ENCODE measurements around the gene APIP. TPM values are rescaled to one million over a fixed set of nuclear protein-coding genes. Genes with fewer than 3 reads are reported as not detected.

The APIP gene
- polyA plus RNA-seq, 1 experiment, result 10.0 TPM

DNA sequence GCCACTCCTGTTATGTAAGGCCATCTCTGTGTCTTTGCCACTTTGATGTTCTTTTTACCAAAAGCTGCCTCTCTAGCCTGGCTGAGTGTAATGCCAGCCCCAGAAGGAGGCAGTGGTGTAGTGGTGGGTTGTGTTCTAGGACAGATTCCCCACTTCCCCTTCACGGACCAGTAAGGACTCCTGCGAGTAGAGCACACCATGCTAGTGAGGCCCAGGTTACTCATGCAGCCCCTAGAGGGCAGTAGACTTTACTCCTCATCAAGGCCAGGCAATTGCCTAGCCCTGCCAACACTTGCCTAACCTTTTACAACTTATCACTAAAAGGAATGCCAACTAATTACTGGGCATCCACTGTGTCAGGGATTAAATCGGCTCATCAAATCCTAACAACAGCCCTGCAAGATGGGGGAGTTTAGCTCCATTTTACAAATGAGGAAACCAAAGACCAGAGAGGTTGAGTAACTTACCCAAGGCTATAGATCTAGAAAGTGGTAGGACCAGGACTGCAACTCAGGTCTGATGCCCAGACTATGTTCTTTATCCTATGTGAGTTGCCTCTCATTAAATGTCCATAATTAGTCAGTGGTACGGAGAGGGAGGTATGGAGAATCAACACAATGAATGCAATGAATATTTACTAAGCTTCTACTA is 75.3 kb downstream of the APIP start:
- no peak overlapping the region for H3K4me3 ChIP-seq (ENCODE audit: low read depth, low read length)
- no peaks in the 10 kb centered on the region for H3K36me3 ChIP-seq (ENCODE audit: control insufficient read depth, insufficient read depth, low read length)
- peaks cover 12% of the 10 kb centered on the region for H3K27me3 ChIP-seq (ENCODE audit: control insufficient read depth, insufficient read depth, low read length)
- CTCF ChIA-PET, result interaction anchor here (0.7 to 0.9 kb wide), 2 partner anchors 10 to 270 kb away, joined by 3 read pairs; no protein-coding TSS in a partner anchor
- POLR2A ChIA-PET, result no interaction called here
- DNase-seq (ENCODE audit: low read depth), result no peak
- TF ChIP-seq, protein P1, sequence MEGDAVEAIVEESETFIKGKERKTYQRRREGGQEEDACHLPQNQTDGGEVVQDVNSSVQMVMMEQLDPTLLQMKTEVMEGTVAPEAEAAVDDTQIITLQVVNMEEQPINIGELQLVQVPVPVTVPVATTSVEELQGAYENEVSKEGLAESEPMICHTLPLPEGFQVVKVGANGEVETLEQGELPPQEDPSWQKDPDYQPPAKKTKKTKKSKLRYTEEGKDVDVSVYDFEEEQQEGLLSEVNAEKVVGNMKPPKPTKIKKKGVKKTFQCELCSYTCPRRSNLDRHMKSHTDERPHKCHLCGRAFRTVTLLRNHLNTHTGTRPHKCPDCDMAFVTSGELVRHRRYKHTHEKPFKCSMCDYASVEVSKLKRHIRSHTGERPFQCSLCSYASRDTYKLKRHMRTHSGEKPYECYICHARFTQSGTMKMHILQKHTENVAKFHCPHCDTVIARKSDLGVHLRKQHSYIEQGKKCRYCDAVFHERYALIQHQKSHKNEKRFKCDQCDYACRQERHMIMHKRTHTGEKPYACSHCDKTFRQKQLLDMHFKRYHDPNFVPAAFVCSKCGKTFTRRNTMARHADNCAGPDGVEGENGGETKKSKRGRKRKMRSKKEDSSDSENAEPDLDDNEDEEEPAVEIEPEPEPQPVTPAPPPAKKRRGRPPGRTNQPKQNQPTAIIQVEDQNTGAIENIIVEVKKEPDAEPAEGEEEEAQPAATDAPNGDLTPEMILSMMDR (IDR thresholded peaks at IDR 0.05; ENCODE audit: insufficient read depth, low read depth, low read length), result peak; percentile 47

DNA sequence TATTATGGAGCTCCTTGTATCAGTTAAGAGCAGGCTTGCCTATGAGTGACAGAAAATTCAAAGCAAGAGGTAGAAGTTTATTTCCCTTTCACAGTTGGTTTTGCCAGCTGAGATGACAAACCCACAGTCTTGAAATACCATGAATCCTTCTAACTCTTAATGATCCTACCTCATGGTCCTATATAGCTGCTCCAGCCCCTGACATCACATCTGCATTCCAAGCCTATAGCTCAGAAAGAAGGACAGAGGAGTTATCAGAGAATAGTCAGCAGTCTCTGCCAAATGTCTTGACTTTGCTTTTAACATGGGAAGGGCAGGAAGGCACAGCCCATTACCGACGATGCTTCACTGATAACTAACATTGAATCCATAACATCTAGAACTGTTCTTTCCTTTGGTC is 76.2 kb downstream of the APIP start:
- no peaks in the 10 kb centered on the region for H3K36me3 ChIP-seq (ENCODE audit: control insufficient read depth, insufficient read depth, low read length)
- DNase-seq (ENCODE audit: low read depth), result no peak
- ChIA-PET POLR2A (no interaction called here), CTCF (interaction anchor here (0.6 to 0.9 kb wide), 2 partner anchors 11 to 18 kb away, joined by 3 read pairs; no protein-coding TSS in a partner anchor)
- no peak overlapping the region for H3K4me3 ChIP-seq (ENCODE audit: low read depth, low read length)
- H3K27me3 ChIP-seq (ENCODE audit: control insufficient read depth, insufficient read depth, low read length), result peaks cover 10% of the 10 kb centered on the region
- TF ChIP-seq, protein P1 (IDR thresholded peaks at IDR 0.05; ENCODE audit: insufficient read depth, low read depth, low read length), result no peak

DNA sequence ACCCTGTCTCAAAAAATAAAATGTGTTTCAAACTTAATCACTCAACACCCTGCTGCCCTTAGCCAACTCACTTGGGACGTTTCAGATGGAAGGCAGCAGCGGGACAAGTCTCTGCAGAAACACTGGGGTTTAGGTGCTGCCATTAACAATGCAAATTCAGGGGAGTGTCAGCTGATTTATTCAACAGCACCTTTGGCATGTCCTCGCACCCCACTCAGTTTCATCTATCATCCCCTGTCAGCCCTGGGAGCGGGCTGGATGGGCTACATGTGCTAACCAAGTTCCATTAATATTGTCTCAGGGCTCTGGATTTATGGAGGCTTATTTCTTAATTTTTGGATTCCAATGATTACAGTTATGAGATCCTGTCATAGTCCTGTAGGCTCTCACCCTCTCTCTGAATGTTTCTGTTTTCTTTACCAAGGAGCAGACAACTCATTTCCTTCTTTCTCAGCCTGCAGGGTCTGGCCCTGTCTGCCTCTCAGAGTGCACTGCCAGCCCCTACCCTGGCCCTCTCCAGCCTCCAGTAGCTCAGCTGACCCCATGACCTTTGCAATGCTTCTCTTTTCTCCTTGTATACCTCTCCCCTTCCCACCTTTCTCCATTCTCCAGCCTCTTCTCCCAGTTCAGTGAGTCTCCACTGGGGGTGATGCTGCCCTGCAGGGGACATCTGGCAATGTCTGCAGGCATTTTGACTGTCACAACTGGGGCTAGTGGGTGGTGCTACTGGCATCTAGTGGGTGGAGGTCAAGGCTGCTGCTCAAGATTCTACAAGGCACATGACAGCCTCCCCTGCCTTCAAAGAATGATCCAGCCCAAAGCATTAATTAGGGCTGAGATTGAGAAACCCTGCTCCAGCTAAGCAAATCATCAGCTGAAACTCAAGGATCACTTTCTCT is 79.0 kb downstream of the APIP start:
- DNase-seq (ENCODE audit: low read depth), result no peak
- TF ChIP-seq, protein P1 (IDR thresholded peaks at IDR 0.05; ENCODE audit: insufficient read depth, low read depth, low read length), result no peak
- CTCF ChIA-PET, result interaction anchor here (0.5 to 1.8 kb wide), 2 partner anchors 10 to 22 kb away, joined by 3 to 5 read pairs; no protein-coding TSS in a partner anchor
- Histone ChIP-seq H3K27me3 (ENCODE audit: control insufficient read depth, insufficient read depth, low read length) (peaks cover 6% of the 10 kb centered on the region), H3K4me3 (ENCODE audit: low read depth, low read length) (no peak overlapping the region), H3K36me3 (ENCODE audit: control insufficient read depth, insufficient read depth, low read length) (no peaks in the 10 kb centered on the region)
- POLR2A ChIA-PET, result no interaction called here

DNA sequence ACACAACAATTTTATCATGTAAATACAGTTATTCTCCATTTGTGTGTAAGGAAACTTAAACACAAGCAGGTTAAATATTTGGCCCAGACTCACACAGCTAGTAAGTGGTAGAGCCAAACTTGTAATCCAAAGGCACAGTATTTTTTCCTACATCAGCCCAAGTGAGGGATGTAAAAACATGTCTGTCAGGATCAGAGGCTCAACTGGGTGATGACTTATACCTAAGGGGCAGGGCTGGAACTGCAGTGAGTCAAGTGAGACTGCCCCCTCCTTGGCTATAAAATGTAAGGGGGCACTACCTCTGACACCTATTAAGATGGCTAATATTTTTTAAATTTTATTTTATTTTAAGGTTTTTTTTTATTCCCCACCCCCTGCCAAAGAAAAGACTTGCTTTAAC is 82.6 kb downstream of the APIP start:
- DNase-seq (ENCODE audit: low read depth), result no peak
- H3K4me3 ChIP-seq (ENCODE audit: low read depth, low read length), result no peak overlapping the region
- H3K36me3 ChIP-seq (ENCODE audit: control insufficient read depth, insufficient read depth, low read length), result no peaks in the 10 kb centered on the region
- peaks cover 2% of the 10 kb centered on the region for H3K27me3 ChIP-seq (ENCODE audit: control insufficient read depth, insufficient read depth, low read length)
- ChIA-PET CTCF (interaction anchor here (0.6 to 1.1 kb wide), 2 partner anchors 11 to 1700 kb away, joined by 3 read pairs; no protein-coding TSS in a partner anchor), POLR2A (no interaction called here)
- TF ChIP-seq, protein P1 (IDR thresholded peaks at IDR 0.05; ENCODE audit: insufficient read depth, low read depth, low read length), result no peak

Small RNA genes within 50 kb of the gene (small RNA-seq; reads per million reads assigned to genes)
- not detected for gene MIR1343 (ENCODE audit: insufficient read length, low read depth, low replicate concordance)

Other genes starting within 250 kb of the APIP start
- gene PDHX, start 239 bp upstream of the APIP start, polyA plus RNA-seq (2011; rRNA removed), result 21.7 and 29.7 TPM in 2 replicates
- 794 and 1,200 TPM in 2 replicates for gene CD44, start 222.8 kb upstream of the APIP start, polyA plus RNA-seq (2011; rRNA removed)